TTC549 (cell line): Measurements from ENCODE around the gene CAMP.
"Not testable (repeated sequence)": the region's sequence is repeated elsewhere in the genome, so short reads cannot be mapped to it uniquely, and the experiment has no call there.

Source experiments
- FAIRE-seq: peaks from 2 replicates; lab custom pipeline; 2012; peaks lifted over from hg19 to GRCh38; lab: Jason Lieb, UNC

The CAMP gene

DNA sequence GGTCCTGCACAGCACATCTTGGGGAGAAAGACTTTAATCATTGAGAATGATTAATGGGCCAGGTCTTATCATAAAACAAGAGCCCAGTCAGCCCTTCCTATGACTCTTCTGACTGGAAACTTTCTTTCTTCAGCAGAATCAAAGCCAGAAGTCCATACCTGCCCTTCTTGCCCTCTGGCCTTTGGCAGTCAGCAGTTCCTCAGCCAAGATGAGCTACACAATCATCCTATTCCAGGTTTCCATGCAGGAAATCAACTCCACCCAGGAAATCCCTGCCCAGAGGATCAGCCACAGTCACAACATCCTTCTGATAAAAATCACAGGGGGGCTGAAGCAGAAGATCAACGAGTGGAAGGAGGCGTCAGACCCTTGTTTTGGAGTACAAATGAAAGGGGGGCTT is 44.5 kb downstream of the CAMP start:
- FAIRE-seq: no peak

GRCh38 chr3:48268381-48268935 is 45.2 kb downstream of the CAMP start:
- no peak for FAIRE-seq

GRCh38 chr3:48268936-48269561 is 45.8 kb downstream of the CAMP start:
- FAIRE-seq: no peak

DNA sequence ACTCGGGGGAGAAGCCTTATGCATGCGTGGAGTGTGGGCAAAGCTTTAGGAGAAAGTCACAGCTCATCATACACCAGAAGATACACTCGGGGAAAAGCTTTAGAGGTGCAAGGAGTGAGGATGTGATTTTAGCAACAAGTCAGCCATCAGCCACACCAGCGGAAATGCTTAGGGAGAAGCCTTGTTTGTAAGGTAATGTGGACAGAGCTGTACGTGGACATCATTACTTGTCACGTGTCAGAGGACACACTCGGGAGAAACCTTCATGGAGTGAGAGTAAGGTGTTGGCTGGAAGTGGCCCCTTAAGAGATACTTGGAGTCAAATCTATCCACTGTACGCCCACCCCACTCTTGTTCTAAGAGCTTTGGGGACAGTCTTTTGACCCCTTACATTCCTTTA is 46.3 kb downstream of the CAMP start:
- FAIRE-seq: no peak

GRCh38 chr3:48270306-48270705 is 47.0 kb downstream of the CAMP start:
- FAIRE-seq: no peak

DNA sequence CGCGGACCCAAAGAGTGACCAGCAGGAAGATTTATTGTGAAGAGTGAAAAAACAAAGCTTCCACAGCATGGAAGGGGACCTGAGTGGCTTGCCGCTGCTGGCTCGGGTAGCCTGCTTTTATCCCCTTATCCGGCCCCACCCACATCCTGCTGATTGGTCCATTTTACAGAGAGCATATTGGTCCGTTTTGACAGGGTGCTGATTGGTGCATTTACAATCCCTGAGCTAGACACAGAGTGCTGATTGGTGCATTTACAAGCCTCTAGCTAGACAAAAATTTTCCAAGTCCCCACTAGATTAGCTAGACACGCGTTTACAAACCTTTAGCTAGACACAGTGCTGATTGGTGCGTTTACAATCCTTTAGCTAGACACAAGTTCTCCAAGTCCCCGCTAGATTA is 47.9 kb downstream of the CAMP start:
- not testable (repeated sequence) for FAIRE-seq

- FAIRE-seq: no peak
These were observed 48.6 kb downstream of the CAMP start for GRCh38 chr3:48271763-48272498.

DNA sequence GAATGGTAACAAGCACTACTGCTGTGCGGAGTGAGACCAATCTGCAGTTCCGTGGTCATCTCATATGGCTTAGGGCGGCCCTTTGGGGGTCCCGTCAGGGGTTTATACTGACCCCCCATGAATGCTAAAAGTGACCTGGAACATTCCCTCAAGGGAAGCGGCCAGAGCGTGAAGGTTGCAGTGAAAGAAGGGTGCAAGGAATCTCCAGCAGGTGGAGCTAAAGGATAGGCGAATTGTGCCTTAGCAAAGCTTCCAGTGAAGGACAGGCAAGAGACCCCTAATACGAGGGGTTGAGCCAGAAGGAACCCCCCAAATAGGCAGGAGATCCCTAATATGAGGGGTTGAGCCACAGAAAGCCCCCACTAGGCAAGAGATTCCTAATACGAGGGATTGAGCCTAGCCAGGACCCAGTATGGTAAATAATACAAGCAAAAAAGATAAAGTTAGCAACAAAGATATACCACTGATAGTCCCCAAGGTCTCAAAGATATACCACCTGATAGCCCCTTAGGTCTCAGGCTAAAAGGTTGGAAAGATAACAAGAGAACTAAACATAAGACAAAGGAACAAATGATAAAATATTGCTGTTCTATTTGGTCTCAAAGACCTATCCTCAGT is 50.4 kb downstream of the CAMP start:
- no peak for FAIRE-seq

- no peak for FAIRE-seq
These were observed 51.2 kb downstream of the CAMP start for GRCh38 chr3:48274452-48274851.
